GM12865 (cell line): ENCODE measurements around the gene G6PC1.
"Not testable (repeated sequence)": the region's sequence is repeated elsewhere in the genome, so short reads cannot be mapped to it uniquely, and the experiment has no call there.

Source experiments
- DNase-seq: peaks from one replicate; pipeline ENCODE4 v3.0.0; 2010; ENCODE audit warnings: low read depth
- H3K4me3 ChIP-seq: 2 replicates; pipeline ENCODE4 v1.5.1; 2011; ENCODE audit warnings: mild to moderate bottlenecking, low read depth, low read length, control low read depth
- TF ChIP-seq, protein P1 (sequence below): IDR thresholded peaks from 2 replicates; pipeline ENCODE4 v1.5.1; 2011; ENCODE audit warnings: low read length, control low read depth, low read depth, inconsistent platforms; ENCODE audit not compliant: insufficient read depth; ENCODE audit errors: missing control alignments

Gene G6PC1

DNA sequence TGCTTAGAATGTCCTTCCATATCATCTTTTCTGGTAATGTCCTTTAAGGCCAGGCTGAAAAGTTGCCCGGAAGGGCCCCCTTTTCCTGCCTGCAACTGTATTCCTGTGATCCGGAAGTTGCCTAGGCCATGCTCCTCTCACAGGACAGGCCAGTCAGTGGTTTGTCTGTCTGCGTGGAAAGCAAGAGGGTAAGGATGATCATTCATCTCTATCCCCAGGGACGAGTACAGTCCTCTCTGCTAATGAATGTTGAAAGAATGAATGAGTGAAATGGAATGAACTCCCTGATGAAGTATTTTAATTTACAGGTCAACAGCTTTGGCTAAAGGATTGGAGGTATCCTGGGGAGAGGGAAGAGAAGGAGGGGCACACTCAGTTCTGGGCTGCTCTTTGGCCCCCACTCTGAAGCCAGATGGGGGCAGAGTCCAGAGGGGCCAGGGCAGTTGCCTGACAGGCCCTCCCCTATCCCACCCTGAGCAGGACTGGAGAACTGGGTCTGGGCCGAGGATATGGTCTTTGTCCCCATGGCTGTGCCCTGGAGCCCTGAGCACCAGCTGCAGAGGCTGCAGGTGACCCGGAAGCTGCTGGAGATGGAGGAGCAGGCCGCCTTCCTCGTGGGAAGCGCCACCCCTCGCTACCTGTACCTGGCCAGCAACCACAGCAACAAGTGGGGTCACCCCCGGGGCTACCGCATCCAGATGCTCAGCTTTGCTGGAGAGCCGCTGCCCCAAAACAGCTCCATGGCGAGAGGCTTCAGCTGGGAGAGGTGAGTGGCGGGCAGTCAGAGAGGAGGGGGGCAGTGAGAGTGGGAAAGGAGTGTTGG is 46.4 kb upstream of the G6PC1 start:
- TF ChIP-seq, protein P1, sequence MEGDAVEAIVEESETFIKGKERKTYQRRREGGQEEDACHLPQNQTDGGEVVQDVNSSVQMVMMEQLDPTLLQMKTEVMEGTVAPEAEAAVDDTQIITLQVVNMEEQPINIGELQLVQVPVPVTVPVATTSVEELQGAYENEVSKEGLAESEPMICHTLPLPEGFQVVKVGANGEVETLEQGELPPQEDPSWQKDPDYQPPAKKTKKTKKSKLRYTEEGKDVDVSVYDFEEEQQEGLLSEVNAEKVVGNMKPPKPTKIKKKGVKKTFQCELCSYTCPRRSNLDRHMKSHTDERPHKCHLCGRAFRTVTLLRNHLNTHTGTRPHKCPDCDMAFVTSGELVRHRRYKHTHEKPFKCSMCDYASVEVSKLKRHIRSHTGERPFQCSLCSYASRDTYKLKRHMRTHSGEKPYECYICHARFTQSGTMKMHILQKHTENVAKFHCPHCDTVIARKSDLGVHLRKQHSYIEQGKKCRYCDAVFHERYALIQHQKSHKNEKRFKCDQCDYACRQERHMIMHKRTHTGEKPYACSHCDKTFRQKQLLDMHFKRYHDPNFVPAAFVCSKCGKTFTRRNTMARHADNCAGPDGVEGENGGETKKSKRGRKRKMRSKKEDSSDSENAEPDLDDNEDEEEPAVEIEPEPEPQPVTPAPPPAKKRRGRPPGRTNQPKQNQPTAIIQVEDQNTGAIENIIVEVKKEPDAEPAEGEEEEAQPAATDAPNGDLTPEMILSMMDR: no peak
- DNase-seq: no peak
- H3K4me3 ChIP-seq: no peak overlapping the region

DNA sequence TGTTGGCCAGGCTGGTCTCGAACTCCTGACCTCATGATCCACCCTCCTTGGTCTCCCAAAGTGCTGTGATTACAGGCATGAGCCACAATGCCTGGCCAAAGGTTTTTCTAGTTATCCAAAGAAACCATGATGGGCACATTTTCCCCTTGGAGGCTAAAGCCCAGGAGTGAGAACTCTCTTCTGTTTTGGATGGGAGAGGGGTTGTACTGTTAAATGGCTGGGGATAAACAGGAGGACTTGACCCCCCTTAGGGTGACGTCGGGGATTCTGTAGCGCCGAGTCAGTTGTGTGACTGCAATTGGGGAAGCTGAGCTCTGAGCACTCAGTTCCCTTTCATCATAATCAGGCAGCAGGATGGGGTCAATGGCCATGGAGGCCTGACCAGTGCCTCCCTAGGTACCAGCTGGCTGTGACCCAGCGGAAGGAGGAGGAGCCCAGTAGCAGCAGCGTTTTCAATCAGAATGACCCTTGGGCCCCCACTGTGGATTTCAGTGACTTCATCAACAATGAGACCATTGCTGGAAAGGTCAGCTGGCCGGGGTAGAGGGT is 45.5 kb upstream of the G6PC1 start:
- no peak overlapping the region for H3K4me3 ChIP-seq
- TF ChIP-seq, protein P1: no peak
- DNase-seq: no peak

DNA sequence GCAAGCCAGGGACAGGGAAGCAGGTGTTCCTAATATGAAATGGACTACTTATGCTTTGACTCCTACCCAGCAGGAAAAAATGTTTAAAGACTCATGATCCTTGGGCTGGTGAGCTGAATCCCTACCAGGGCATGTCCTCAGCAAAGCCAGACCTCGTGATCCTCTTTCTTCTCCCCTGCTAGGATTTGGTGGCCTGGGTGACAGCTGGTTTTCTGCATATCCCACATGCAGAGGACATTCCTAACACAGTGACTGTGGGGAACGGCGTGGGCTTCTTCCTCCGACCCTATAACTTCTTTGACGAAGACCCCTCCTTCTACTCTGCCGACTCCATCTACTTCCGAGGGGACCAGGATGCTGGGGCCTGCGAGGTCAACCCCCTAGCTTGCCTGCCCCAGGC is 44.5 kb upstream of the G6PC1 start:
- not testable (repeated sequence) for H3K4me3 ChIP-seq

DNA sequence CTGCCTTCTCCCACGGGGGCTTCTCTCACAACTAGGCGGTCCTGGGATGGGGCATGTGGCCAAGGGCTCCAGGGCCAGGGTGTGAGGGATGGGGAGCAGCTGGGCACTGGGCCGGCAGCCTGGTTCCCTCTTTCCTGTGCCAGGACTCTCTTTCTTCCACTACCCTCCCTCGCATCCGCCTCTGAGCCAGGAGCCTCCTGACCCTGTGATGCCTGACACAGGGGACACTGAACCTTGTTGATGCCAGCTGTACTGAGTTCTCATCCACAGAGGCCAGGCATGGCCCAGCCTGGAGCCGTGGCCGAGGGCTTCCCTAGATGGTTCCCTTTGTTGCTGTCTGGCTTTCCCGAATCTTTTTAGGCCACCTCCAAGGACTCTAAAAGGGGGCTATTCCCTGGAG is 44.1 kb upstream of the G6PC1 start:
- not testable (repeated sequence) for H3K4me3 ChIP-seq

More for the DNA sequence above, 44.5 kb upstream of the G6PC1 start:
- DNase-seq: not testable (repeated sequence)

DNA sequence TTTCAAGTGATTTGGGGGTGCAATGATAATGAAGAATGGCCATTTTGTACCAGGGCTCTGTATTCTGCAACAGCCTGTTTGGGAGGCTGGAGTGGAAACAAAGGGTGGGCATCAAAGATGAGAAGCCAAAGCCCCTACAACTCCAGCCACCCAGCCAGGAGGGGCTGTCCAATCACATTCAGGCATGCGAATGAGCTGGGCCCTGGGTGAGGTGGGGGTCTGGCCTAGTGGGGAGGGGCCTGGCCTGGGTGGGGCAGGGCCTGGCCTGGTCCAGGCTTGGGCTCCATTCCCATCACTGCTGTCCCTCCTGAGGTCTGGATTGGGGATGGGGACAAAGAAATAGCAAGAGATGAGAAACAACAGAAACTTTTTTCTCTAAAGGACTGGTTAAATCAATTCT is 43.2 kb upstream of the G6PC1 start:
- TF ChIP-seq, protein P1: no peak
- no peak overlapping the region for H3K4me3 ChIP-seq
- no peak for DNase-seq

More for the DNA sequence above, 44.1 kb upstream of the G6PC1 start:
- not testable (repeated sequence) for DNase-seq

DNA sequence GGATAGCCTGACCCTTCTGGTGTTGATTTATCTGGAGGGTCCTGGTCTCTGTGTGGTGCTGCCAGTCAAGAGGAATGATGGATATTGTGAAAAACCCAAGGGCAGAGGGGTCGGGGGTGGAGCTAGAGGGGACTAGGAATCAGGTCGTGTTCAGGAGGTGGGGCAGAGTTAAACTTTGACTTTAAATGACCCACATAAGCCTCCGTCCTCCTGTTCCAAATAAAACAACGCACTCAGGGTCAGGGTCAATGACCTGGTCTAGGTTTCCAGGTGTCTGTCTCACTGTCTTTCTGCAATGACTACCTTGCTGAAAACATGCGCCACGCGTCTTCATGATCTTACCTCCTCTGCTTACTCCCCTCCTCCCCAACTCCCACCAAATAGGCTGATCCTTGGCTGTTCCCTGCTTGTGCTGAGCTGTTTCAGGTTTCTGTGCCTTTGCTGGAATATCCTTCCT is 34.9 kb upstream of the G6PC1 start:
- TF ChIP-seq, protein P1: no peak
- H3K4me3 ChIP-seq: no peak overlapping the region
- no peak for DNase-seq

DNA sequence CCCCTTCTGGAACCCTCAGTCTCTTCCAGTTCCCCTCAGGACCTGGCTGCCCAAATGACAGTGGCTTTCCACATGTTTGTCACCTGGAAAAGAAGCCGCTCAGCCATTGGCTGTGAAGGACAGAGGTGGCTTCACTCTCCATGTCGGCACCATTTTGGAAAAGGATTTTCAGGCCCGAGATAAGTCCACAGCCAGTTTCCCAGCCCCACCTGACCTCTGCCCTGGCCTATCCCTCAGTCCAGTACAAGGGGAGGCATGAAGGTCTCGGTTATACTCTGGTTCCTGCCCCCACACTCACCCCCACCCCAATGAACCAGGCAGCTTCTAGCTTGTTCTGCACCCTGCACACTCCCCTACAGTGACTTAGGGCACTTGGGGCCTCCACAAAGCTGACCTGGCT is 34.4 kb upstream of the G6PC1 start:
- H3K4me3 ChIP-seq: no peak overlapping the region
- TF ChIP-seq, protein P1: no peak
- no peak for DNase-seq
